Medulla oblongata (tissue), 1 donor: ENCODE results near the gene TSBP1.

Experiments
- DNase-seq: peaks from one replicate; pipeline ENCODE4 v3.0.0-alpha.2; 2015; ENCODE audit errors: extremely low spot score

TSBP1 gene, protein sequence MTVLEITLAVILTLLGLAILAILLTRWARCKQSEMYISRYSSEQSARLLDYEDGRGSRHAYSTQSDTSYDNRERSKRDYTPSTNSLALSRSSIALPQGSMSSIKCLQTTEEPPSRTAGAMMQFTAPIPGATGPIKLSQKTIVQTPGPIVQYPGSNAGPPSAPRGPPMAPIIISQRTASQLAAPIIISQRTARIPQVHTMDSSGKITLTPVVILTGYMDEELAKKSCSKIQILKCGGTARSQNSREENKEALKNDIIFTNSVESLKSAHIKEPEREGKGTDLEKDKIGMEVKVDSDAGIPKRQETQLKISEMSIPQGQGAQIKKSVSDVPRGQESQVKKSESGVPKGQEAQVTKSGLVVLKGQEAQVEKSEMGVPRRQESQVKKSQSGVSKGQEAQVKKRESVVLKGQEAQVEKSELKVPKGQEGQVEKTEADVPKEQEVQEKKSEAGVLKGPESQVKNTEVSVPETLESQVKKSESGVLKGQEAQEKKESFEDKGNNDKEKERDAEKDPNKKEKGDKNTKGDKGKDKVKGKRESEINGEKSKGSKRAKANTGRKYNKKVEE

DNA sequence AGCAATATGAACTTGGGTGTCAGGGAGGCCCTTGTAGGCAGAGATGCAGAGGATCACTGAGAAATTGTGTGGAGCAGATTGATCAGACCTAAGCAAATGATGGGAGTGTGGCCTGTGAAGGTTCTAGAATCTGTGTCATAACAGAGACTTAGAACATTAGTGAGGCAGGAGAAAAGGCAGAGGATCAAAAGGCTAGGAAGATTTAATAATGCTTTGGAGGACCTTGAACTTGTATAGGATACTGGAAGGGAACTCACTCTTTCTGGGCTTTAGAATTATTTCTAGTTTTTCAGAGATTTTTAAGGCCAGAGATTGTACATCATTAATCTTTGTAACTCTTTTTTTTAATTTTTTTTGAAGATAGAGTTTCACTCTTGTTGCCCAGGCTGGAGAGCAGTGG is at the start of gene TSBP1:
TSBP1 (minus strand) TSS at position 101 of the 400 bp plus-strand sequence. CDS start 197 bp downstream, outside the sequence.
- no peak for DNase-seq

- DNase-seq, result no peak
Measured at GRCh38 chr6:32416036-32416435, 44.3 kb upstream of the TSBP1 start.

- peak; percentile 87 for DNase-seq
Measured at GRCh38 chr6:32415521-32416019, 43.9 kb upstream of the TSBP1 start.

DNA sequence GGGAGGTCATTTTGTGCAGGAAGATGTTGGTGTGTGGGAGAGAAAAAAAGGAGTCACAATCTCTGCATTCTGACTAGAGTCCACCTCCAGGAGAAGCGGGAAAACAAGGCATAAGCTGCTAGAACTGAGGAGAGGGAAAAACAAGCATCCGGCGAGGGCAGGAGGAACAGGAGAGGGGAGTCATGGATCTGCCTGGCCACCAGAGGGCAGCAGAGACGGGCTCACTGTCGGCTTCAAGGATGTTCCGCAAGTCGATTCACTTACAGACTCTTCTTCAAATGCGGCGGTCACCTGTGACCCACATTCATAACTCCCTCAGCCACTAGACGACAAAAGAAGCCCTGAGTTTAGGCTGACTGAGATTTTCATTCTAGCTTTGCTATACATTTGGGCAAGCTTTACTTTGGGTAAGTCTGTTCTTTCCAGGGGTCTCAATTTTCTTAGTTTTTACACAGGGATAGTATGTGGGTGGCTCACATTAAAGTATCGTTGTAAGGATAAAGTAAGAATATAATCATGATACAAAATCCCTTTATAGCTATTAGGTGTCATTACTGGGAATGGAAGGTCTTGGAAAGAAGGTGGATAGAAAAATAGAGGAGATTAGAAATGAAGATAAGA is 41.8 kb upstream of the TSBP1 start:
- DNase-seq, result peak; percentile 82

- no peak for DNase-seq
Measured at GRCh38 chr6:32411566-32412327, 40.0 kb upstream of the TSBP1 start.

- no peak for DNase-seq
Measured at GRCh38 chr6:32410906-32411305, 39.2 kb upstream of the TSBP1 start.

DNA sequence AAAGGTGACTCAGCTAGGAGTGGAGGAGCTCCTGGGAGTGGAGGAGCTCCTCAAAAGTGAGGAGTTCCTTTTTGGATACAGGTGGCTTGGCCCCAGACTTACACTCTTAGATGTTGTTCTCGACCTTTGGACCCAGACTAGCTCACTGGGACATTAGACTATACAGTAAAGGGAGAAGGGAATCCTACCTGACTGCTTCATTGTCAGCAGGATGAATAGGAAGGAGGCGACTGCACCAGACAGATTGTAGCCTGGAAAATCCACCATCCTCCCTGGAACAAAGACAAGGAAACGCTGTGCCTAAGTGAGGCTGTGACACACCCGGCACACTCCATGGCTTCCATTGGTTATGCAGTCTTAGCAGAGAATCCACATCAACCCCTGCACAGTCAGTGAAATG is 35.2 kb upstream of the TSBP1 start, which contains the start of gene BTNL2:
BTNL2 (minus strand) TSS at position 325 of the 400 bp plus-strand sequence; CDS start at position 267, 58 bp downstream.
- no peak for DNase-seq

GRCh38 chr6:32406197-32406596 is 34.5 kb upstream of the TSBP1 start:
- no peak for DNase-seq

GRCh38 chr6:32405656-32406055 is 34.0 kb upstream of the TSBP1 start:
- no peak for DNase-seq

GRCh38 chr6:32402812-32403211 is 31.1 kb upstream of the TSBP1 start:
- DNase-seq, result no peak

GRCh38 chr6:32401284-32401963 is 29.7 kb upstream of the TSBP1 start:
- no peak for DNase-seq

DNA sequence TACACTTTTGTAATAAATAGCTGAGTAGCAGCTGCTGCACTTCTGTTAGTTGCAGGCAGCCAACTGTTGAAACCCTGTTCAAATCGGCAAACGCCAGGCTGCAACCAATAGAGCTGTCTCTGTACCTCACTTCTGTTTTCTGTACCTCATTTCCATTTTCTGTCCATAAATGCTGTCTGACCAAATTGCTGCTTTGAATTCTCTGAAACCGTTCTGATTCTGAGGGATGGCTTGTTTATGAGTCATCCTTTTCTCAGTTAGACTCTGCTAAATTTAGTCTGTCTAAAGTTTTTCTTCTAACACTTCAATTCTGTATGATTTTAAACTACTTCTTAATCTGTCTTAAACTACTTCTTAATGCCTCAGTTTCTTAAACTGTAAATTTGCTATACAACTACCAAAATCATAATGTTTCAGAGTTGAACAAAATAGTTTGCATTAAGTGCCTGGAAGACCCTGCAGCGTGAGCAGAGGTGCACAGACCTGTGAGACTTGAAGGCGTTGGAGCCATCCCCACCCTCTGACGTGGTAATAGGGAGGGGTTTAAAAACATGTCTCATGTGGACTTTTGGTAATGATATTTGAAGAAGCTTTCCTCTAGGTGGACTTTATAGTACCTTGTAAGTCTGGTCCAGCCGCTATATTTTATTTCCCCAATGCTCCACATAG is 25.7 kb upstream of the TSBP1 start:
- DNase-seq, result no peak

DNA sequence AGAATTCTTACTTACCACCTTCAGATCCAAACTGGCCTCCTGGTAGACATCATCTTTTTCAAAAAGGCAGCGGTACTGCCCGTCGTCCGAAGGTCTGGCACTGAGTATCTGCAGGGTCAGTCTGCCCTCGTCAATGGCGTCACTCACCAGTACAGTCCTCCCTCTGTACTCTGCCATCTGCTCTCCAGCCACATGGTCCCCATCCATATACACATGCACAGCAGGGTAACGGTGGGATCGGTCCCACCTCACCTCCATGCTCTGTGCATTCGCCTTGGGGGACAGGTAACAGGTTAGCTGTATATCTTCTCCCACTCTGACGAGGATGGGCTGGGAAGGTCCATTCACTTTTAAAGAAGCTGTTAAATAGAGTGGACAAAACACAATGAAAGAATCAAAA is 24.3 kb upstream of the TSBP1 start:
- DNase-seq, result no peak

DNA sequence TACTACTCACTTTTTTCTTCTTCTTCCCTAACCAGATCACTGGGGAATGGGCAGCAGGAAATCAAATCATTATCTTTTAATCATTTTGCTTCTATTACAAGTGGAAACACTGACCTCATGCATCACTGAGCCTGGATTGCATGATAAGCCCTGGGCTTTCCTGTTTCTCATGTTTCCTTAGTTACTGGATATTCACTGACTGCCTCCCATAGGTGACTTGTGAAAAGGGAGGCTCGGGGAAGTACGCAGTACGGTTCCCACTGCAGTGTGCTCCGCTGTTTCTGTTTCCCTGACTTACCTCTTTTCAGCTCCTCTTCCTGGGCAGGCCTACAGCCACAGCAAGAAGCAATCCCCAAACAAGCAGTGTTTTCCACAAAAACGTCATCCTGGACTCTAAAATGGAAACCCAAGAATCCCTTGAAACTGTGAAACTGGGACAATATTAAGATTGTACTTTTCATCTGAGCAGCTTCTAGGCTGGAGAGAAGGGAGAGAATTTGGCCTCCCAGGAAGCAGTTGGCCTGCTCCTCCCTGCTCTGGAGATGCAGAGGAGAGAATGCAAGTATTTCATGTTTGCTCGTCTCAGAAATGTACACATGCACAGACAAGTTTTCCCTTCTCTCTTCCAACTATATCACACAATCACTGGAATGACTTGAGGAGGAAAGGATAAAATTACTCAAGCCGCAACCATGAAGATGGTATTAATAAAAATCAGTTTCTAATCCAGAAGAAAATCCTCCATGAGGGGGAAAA is 22.1 kb upstream of the TSBP1 start:
- DNase-seq, result no peak

- no peak for DNase-seq
Measured at GRCh38 chr6:32391505-32391904, 19.8 kb upstream of the TSBP1 start.

- DNase-seq, result peak; percentile 15
Measured at GRCh38 chr6:32387589-32388340, 16.1 kb upstream of the TSBP1 start.

DNA sequence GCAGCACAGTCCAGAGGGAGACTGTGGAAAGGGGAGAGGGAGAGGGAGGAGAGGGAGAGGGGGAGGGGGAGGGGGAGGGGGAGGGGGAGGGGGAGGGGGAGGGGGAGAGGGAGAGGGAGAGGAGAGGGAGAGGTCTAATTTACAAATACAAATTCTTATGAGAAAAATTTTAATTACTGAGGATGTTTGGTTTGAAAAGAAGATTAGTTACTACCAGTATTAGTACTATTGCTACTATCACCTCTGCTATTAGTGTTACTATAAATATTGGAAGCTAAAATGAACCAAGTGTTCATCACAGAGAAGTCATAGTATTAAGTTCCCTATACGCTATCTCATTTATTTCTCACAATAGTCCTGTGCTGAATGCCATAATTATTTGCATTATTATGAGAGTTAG is 14.3 kb upstream of the TSBP1 start:
- DNase-seq, result no peak

DNA sequence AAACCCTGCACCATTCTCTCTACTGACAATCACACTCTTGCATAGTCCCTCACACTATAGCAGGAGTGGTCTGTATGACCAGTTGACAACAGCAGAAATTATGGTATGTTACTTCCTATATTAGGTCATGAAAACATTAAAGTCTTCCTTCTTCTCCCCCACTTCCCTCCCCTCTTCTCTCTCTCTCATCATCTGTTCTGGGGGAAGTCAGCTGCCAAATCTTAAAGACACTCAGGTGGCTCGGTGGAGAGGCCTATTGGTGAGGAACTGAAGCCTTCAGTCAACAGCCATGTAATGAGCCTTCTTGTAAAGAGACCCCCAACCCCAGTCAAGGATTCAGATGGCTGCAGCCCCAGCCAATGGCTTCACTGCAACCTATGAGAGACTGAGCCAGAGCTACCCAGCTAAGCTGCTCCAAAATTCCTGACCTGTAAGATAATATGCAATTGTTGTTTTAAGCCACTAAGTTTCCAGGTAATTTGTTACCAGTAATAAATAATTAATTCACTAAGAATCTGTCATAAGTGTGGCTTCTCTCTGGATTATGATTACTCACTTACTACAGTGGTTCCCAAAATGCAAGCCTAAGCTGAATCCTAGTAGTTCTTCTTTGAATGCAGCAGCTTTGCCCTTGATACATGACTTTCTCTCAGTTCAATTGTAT is 11.2 kb upstream of the TSBP1 start:
- DNase-seq, result no peak

- no peak for DNase-seq
Measured at GRCh38 chr6:32379545-32379944, 7.8 kb upstream of the TSBP1 start.
